ENCODE results near the gene KCNC4. TPM values are rescaled to one million over a fixed set of nuclear protein-coding genes. Genes with fewer than 3 reads are reported as not detected.

KCNC4 gene
- total and polyA plus RNA-seq, 7 donors: 0.60 to 6.4 (median 2.1) TPM

GRCh38 chr1:110225756-110226404 is 15.8 kb downstream of the KCNC4 start:
- Histone ChIP-seq H3K4me1 (no peaks in the 10 kb centered on the region), H3K27ac (no peak overlapping the region), H3K9me3 (no peaks in the 10 kb centered on the region), H3K4me3 (no peak overlapping the region), H3K36me3 (peaks cover 0 to 15% (median 2%) of the 10 kb centered on the region in 4 donors), H3K27me3 (no peaks in the 10 kb centered on the region)
- WGBS, 2 donors: 93 to 94% methylated on average over 18 of the region's 18 CpGs
- intact Hi-C loops (cut with DNase I): no loop called here
- TF ChIP-seq CTCF (IDR thresholded peaks at IDR 0.05) (no peak), POLR2A (IDR thresholded peaks at IDR 0.05) (no peak), EP300 (IDR thresholded peaks at IDR 0.05) (no peak), POLR2AphosphoS5 (IDR thresholded peaks at IDR 0.05) (no peak)
- DNase-seq: no peak

GRCh38 chr1:110227774-110228173 is 17.7 kb downstream of the KCNC4 start:
- Histone ChIP-seq H3K36me3 (peaks cover 0 to 21% (median 2%) of the 10 kb centered on the region in 4 donors), H3K4me3 (no peak overlapping the region), H3K4me1 (no peaks in the 10 kb centered on the region), H3K27me3 (no peaks in the 10 kb centered on the region), H3K27ac (no peak overlapping the region), H3K9me3 (peaks cover 0 to 5% (median 3%) of the 10 kb centered on the region in 4 donors)
- WGBS, 2 donors: 94% methylated on average over 12 of the region's 12 CpGs
- no peak for DNase-seq
- TF ChIP-seq POLR2AphosphoS5 (IDR thresholded peaks at IDR 0.05): no peak
- no peak for TF ChIP-seq POLR2A (IDR thresholded peaks at IDR 0.05)
- no peak for TF ChIP-seq EP300 (IDR thresholded peaks at IDR 0.05)
- no peak for TF ChIP-seq CTCF (IDR thresholded peaks at IDR 0.05)
- intact Hi-C loops (cut with DNase I): no loop called here

DNA sequence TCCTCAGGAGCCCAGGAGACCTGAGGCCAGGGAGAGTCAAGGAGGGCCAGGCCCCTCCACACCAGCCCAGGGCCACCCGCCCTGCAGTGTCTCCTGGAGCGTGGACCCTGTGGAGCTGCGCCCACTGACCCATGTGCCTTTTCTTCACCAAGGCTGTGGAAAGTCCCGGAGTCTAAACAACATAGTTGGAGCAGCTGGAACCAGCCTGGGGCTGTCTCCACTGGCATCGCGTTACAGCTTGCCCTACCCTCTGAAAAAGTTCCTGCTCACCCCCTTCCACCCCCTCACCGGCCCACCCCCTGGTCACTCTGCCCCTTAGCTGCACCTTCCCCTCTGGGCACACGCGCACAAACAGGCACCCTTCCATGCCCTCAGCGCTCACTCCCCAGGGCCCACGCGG is 18.3 kb downstream of the KCNC4 start:
- no peak for DNase-seq
- Histone ChIP-seq H3K4me1 (no peaks in the 10 kb centered on the region), H3K4me3 (no peak overlapping the region), H3K9me3 (peaks cover 0 to 8% (median 4%) of the 10 kb centered on the region in 4 donors), H3K27ac (no peak overlapping the region), H3K36me3 (peaks cover 0 to 21% (median 2%) of the 10 kb centered on the region in 4 donors), H3K27me3 (no peaks in the 10 kb centered on the region)
- whole genome bisulfite sequencing, 2 donors: 89 to 93% methylated on average over 12 of the region's 12 CpGs
- intact Hi-C loops (cut with DNase I): no loop called here
- no peak for TF ChIP-seq POLR2A (IDR thresholded peaks at IDR 0.05)
- no peak for TF ChIP-seq POLR2AphosphoS5 (IDR thresholded peaks at IDR 0.05)
- no peak for TF ChIP-seq CTCF (IDR thresholded peaks at IDR 0.05)
- TF ChIP-seq EP300 (IDR thresholded peaks at IDR 0.05): no peak

DNA sequence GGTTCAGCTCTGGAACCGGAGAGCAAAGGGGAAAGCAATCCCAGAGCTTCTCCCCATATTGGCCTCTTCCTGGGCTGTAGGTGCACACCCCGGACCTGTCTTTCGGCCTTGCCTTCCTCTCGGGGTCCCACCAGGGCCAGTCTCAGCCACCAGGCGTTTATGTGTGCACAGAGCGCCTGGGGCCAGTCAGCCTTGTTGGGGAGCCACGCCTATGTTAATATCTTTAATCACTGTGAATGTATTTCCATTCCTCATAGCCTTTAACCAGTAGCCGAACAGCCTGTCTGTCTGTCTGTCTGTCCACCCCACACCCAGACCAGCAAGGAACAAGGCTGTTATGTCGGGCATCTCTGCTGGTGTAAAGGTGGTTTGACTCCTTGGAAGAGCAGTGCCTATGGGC is 18.8 kb downstream of the KCNC4 start:
- DNase-seq: no peak
- peaks cover 0 to 8% (median 4%) of the 10 kb centered on the region in 4 donors for H3K9me3 ChIP-seq
- no peak overlapping the region for H3K27ac ChIP-seq
- H3K36me3 ChIP-seq: peaks cover 0 to 18% (median 2%) of the 10 kb centered on the region in 4 donors
- TF ChIP-seq POLR2AphosphoS5 (IDR thresholded peaks at IDR 0.05): no peak
- no peak for TF ChIP-seq EP300 (IDR thresholded peaks at IDR 0.05)
- no peak for TF ChIP-seq POLR2A (IDR thresholded peaks at IDR 0.05)
- no peak for TF ChIP-seq CTCF (IDR thresholded peaks at IDR 0.05)
- WGBS, 2 donors: 67 to 79% methylated on average over 9 of the region's 9 CpGs
- H3K4me3 ChIP-seq: no peak overlapping the region
- no peaks in the 10 kb centered on the region for H3K4me1 ChIP-seq
- no peaks in the 10 kb centered on the region for H3K27me3 ChIP-seq
- intact Hi-C loops (cut with DNase I): no loop called here
